ENCODE measurements around the gene SYCP2.

The SYCP2 gene

GRCh38 chr20:59835057-59835447 is 98.4 kb downstream of the SYCP2 start:
- DNase-seq (ENCODE audit: low spot score), result no peak

- no peak for DNase-seq (ENCODE audit: low spot score)
These were observed 100.8 kb downstream of the SYCP2 start for GRCh38 chr20:59832406-59833363.

DNA sequence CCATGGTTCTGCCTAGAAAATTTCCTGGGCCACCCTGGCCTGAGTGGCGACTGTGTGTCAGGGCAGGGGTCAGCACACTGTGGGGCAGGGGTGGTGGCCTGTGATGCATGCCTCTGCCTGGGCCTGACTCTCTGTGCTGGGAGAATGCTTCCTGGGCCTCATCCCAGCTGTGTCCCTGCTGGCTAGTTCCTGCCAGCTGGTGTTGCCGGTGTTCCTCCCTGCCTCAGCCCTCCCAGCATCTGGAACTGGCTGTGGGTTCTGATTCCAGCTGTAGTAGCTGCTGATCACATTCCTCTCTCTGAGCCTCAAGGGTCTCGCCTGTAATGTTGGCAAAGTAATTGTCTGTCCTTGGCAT is 101.5 kb downstream of the SYCP2 start:
- DNase-seq (ENCODE audit: low spot score), result no peak

GRCh38 chr20:59831024-59831915 is 102.2 kb downstream of the SYCP2 start:
- DNase-seq (ENCODE audit: low spot score), result no peak

GRCh38 chr20:59830665-59831023 is 102.8 kb downstream of the SYCP2 start:
- DNase-seq (ENCODE audit: low spot score), result no peak

GRCh38 chr20:59829786-59830664 is 103.4 kb downstream of the SYCP2 start:
- DNase-seq (ENCODE audit: low spot score), result no peak

GRCh38 chr20:59829054-59829785 is 104.2 kb downstream of the SYCP2 start:
- DNase-seq (ENCODE audit: low spot score), result peak; percentile 19

- DNase-seq (ENCODE audit: low spot score), result no peak
These were observed 105.0 kb downstream of the SYCP2 start for GRCh38 chr20:59828125-59829053.

DNA sequence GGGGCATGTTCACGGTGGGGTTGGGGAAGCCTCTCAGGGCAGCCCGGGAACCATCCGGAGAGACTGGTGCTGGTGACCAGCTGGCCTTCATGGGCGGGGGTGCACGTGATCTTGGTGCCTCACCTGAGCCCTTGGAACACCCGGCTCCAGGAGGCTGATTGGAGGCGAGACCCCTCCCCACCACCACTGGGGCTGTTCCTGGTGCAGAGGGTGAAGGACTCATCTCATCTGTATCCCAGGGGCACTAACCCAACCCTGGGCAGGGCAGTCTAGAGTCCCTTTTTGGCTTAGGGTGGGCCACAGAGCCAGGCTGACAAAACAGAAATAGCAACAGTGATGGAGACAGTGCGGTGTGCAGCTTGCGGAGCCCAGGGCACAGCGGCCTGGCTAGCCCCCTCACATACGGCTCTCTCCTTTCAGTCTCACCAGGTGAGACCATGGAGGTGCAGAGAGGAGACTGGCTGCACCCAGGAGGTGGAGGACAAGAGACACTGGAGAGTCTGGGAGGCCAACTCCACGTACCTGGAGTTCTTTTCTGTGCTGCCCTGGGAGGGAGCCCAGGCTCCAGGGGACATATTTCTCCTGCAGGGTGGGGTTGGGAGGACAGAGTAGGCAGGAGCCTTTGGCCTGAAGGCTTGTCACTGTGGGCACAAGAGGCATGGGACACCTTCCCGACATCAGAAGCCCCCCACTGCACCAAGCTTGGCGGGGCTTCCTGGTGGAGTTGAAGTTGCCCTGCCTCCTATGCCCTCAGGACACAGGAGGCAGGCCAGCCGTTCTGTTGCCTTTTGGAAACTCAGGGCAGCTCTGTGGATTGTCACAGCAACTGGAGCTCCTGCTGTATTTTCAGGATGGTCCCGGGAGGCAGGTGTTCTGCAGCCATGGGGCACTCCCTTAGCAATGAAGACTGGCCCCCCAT is 106.0 kb downstream of the SYCP2 start:
- no peak for DNase-seq (ENCODE audit: low spot score)

DNA sequence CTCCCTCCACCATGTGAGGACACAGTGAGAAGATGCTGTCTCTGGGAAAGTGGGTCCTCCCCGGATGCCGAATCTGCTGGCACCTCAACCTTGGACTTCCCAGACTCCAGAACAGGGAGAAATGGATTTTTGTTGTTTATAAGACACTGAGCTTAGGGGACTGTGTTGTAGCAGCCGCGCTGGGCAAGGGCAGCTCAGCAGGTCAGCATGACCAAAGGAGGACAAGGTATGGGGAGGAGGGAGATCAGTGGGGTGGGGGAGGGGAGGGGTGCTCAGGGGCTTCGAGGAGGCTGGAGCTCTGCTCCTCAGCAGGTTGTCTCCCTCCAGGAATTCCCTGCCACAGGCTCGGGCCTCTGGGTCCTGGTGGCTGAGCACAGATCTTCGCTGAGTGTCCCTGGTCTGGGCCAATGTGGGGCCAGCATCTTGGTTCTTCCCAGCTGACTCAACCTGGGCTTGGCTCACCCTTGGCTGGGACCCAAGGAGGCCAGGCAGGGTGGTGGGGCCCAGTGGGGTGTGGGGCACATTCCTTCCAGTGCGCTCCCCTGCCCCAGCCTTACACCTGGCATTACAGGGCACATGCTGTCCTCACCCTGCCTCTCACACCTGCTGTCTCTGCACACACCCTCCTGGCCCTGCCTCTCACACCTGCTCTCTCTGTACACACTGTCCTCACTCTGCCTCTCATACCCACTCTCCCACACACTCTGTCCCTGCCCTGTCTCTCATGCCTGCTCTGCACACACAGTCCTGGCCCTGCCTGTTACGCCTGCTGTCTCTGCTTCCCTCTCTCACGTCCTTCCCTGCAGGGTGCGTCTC is 107.3 kb downstream of the SYCP2 start:
- no peak for DNase-seq (ENCODE audit: low spot score)

DNA sequence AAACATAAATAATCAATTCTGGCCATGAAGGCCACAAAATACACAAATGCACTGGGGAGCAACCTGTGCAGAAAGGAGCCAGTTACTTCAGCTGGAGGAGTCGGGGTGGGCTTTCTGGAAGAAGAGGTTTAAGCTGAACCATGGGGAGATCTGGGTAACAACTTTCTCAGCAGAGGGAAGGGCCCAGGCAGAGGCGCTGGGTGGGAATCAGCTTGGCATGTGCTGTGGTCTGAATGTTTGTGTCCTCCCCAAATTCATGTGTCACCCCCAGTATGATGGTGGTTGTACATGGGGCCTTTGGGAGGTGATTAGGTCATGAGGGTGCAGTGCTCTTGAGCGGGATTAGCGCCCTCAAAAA is 107.9 kb downstream of the SYCP2 start:
- no peak for DNase-seq (ENCODE audit: low spot score)

DNA sequence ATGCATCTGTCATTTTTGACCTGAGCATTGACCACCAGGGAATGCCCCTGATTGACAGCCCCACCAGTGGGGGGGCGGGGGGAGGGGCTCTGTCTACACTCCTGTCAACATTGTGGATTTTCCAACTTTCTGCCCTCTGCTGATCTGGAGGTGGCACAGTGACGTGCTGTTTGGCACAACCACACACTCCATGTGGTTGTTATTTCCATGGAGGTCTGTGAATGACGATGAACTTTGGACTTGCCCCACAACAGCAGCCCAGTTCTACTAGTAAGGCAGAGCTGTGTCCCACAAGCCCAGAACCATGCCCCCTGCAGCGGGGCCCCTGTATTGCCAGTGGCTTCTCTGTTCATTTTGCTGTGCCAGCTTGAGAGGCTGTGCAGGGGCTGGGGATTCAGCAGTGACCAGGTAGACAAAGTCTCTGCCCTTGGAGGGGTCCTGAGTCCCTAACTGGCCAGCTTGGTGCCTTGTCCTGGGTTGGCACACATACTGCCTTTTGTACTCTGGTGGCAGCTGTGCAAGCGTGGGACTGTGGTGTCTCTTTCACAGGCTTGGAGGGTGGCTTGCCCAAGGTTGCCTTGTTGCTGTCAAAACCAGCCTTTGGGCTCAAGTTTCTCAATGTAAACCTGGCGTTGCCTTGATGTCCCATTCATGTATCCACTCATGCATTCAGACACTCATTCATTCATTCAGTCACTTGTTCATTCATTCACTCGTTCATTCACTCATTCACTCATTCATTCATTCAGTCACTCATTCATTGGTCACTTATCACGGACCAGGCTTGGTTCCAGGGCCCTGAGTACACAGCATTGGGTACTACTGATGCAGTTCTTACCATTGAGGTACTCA is 108.5 kb downstream of the SYCP2 start:
- DNase-seq (ENCODE audit: low spot score), result no peak

- DNase-seq (ENCODE audit: low spot score), result no peak
These were observed 109.8 kb downstream of the SYCP2 start for GRCh38 chr20:59823491-59824259.

DNA sequence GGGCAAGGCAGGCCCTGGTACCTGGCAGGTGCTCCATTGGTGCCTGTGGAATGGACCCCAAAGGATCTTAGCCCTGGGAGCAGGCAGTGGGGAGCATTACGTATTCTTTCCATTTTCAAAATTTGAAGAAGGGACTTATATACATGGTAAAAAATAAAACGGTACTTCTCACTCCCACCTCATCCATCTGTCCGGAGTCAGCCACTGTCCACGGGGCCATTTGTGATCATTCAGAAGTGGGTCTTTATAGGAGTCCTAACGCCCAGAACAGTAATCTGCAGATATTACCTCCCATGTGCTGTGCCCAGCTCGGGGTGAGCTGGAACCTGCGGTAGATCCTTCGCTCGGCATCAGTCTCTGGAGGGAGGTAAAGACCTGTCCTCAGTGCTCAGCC is 110.4 kb downstream of the SYCP2 start:
- no peak for DNase-seq (ENCODE audit: low spot score)

GRCh38 chr20:59822291-59823029 is 111.0 kb downstream of the SYCP2 start:
- DNase-seq (ENCODE audit: low spot score), result no peak

- no peak for DNase-seq (ENCODE audit: low spot score)
These were observed 111.6 kb downstream of the SYCP2 start for GRCh38 chr20:59821788-59822187.
